Osteoblast (primary cell): ENCODE data around the gene PI3. TPM values are rescaled to one million over a fixed set of nuclear protein-coding genes. Genes with fewer than 3 reads are reported as not detected.

ENCODE experiments used
- DNase-seq: peaks from one replicate; pipeline ENCODE4 v3.0.0; 2011; ENCODE audit warnings: low spot score, mixed read lengths; ENCODE audit not compliant: insufficient read length; ENCODE audit errors: missing footprints
- H2AFZ ChIP-seq: 2 replicates; pipeline ENCODE4 v1.6.0; 2011; ENCODE audit warnings: mild to moderate bottlenecking, low read length
- H3K27ac ChIP-seq: 2 replicates; pipeline ENCODE4 v1.5.1; 2011; ENCODE audit warnings: mild to moderate bottlenecking, low read depth, low read length, moderate library complexity
- H3K27me3 ChIP-seq: 2 replicates; pipeline ENCODE4 v1.6.0; 2012; ENCODE audit warnings: mild to moderate bottlenecking, control low read depth, inconsistent platforms, low read length, moderate library complexity; ENCODE audit not compliant: insufficient read depth
- H3K36me3 ChIP-seq: 2 replicates; pipeline ENCODE4 v1.5.1; 2011; ENCODE audit warnings: mild to moderate bottlenecking, low read length, control low read depth, moderate library complexity; ENCODE audit not compliant: insufficient read depth
- H3K4me1 ChIP-seq: 2 replicates; pipeline ENCODE4 v1.5.1; 2011; ENCODE audit warnings: mild to moderate bottlenecking, low read length, control low read depth, moderate library complexity; ENCODE audit not compliant: insufficient read depth
- H3K4me2 ChIP-seq: 2 replicates; pipeline ENCODE4 v1.6.0; 2011; ENCODE audit warnings: mild to moderate bottlenecking, low read length; ENCODE audit not compliant: insufficient read depth
- H3K4me3 ChIP-seq: fragments of 200-600 bp; sonication (generic); 3 replicates; pipeline ENCODE4 v1.5.1; 2012; ENCODE audit warnings: mild to moderate bottlenecking, low read length, inconsistent platforms; ENCODE audit not compliant: insufficient read depth
- H3K79me2 ChIP-seq: 2 replicates; pipeline ENCODE4 v1.6.0; 2012; ENCODE audit warnings: mild to moderate bottlenecking, low read length, control low read depth, inconsistent platforms; ENCODE audit not compliant: insufficient read depth
- H3K9me3 ChIP-seq: 2 replicates; pipeline ENCODE4 v1.5.1; 2011; ENCODE audit warnings: low read depth, low read length, control low read depth
- H4K20me1 ChIP-seq: 2 replicates; pipeline ENCODE4 v1.6.0; 2012; ENCODE audit warnings: mild to moderate bottlenecking, low read length, control low read depth; ENCODE audit not compliant: insufficient read depth
- total RNA-seq: library from RNA; depleted of rRNA; stranded (reverse); fragments of >200 nt; gene quantifications from 2 replicates; pipeline ENCODE4 v1.2.3, GENCODE V29; 2012
- TF ChIP-seq, protein P1 (sequence below): IDR thresholded peaks from 2 replicates; pipeline ENCODE4 v1.5.1; 2011; ENCODE audit warnings: mild to moderate bottlenecking, low read depth, low read length, moderate library complexity; ENCODE audit errors: extremely low read depth

PI3 gene
- total RNA-seq, 1 donor: not detected

DNA sequence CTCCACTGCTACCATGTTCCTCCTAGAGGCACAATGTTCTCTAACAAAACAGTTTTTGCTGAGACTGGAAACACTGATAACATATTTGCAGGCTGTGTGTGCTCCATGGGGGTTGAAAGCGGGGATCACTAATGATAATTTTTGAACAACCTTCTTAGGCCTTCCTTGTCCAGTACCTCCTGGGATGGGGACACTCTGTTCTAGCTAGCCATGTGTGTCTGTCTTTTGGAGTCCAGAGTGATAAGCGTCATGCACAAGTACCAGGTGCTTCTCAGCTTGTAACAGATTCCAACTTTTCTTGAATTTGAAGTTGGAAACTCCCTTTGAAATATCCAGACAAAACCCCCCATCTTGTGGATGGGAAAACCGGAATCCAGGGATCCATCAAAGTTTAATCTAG, 15.2 kb downstream of the PI3 start:
- Histone ChIP-seq H3K79me2 (no peaks in the 10 kb centered on the region), H3K9me3 (no peaks in the 10 kb centered on the region), H3K4me2 (no peak overlapping the region), H3K4me3 (no peak overlapping the region), H3K36me3 (no peaks in the 10 kb centered on the region), H3K4me1 (no peaks in the 10 kb centered on the region), H4K20me1 (no peaks in the 10 kb centered on the region), H2AFZ (no peak overlapping the region), H3K27me3 (no peaks in the 10 kb centered on the region), H3K27ac (no peak overlapping the region)
- DNase-seq: no peak
- TF ChIP-seq, protein P1, sequence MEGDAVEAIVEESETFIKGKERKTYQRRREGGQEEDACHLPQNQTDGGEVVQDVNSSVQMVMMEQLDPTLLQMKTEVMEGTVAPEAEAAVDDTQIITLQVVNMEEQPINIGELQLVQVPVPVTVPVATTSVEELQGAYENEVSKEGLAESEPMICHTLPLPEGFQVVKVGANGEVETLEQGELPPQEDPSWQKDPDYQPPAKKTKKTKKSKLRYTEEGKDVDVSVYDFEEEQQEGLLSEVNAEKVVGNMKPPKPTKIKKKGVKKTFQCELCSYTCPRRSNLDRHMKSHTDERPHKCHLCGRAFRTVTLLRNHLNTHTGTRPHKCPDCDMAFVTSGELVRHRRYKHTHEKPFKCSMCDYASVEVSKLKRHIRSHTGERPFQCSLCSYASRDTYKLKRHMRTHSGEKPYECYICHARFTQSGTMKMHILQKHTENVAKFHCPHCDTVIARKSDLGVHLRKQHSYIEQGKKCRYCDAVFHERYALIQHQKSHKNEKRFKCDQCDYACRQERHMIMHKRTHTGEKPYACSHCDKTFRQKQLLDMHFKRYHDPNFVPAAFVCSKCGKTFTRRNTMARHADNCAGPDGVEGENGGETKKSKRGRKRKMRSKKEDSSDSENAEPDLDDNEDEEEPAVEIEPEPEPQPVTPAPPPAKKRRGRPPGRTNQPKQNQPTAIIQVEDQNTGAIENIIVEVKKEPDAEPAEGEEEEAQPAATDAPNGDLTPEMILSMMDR: no peak

DNA sequence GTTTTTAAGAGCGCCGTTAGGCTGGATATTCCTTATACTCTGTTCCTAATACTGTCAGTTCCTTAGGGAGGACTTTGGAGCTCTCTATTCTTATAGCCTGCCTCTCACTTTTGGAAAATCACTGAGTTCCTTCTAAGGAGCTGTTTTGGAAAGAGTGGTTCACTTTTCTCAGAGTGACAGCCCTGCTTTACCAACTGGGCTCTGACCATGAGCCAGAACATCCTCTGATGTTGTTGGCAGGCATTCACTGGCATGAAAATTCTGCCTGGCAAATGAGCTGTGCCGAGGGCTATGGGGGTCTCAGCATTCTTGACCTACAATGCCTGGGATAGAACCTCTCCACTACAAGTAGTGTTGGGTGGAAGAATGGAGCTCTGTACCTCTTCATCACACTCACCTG, 17.2 kb downstream of the PI3 start:
- no peaks in the 10 kb centered on the region for H3K4me1 ChIP-seq
- no peaks in the 10 kb centered on the region for H3K27me3 ChIP-seq
- no peak overlapping the region for H3K4me3 ChIP-seq
- H2AFZ ChIP-seq: no peak overlapping the region
- no peaks in the 10 kb centered on the region for H4K20me1 ChIP-seq
- no peaks in the 10 kb centered on the region for H3K79me2 ChIP-seq
- H3K36me3 ChIP-seq: no peaks in the 10 kb centered on the region
- no peak for DNase-seq
- no peak overlapping the region for H3K4me2 ChIP-seq
- TF ChIP-seq, protein P1: no peak
- no peaks in the 10 kb centered on the region for H3K9me3 ChIP-seq
- no peak overlapping the region for H3K27ac ChIP-seq

DNA sequence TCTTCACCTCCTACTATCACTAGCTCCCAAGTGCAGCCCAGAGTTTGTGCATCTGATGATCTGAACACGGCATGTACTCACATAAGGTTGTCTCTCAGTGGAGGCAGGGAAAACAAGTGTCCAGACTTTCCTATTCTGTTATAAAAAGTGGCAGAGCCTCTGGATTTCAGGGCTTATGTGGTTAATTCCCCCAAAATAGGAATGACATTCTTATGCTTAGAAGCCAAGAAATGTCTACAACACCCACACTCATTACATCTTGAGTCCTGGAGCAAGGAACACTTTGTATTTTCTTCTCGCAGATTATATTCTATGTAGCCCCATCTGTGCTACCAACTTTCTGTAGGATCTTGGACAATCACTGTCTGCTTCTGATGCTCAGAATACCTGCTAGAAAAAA, 18.6 kb downstream of the PI3 start:
- H3K4me3 ChIP-seq: no peak overlapping the region
- H3K27me3 ChIP-seq: peaks cover 5% of the 10 kb centered on the region
- no peaks in the 10 kb centered on the region for H3K79me2 ChIP-seq
- no peaks in the 10 kb centered on the region for H3K36me3 ChIP-seq
- no peak for DNase-seq
- no peak overlapping the region for H3K27ac ChIP-seq
- no peaks in the 10 kb centered on the region for H3K9me3 ChIP-seq
- no peak overlapping the region for H2AFZ ChIP-seq
- TF ChIP-seq, protein P1: no peak
- no peaks in the 10 kb centered on the region for H4K20me1 ChIP-seq
- H3K4me2 ChIP-seq: no peak overlapping the region
- H3K4me1 ChIP-seq: no peaks in the 10 kb centered on the region

DNA sequence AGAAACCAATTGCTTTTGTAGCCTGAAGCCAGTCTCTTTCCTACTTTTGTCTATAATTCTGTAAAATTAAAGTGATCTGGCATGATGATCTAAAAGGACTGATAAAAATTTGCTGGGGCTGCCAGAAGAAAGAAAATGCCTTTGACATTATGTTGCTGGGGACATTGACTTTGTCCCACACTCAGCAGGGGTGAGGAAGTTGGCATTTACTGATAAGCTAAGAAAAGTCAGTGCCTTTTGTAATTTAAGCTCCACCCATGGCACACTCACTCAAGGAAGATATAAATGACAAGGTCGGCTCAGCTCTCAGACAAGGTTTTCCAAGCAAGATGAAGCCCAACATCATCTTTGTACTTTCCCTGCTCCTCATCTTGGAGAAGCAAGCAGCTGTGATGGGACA, 32.0 kb downstream of the PI3 start, which contains the start of gene SEMG1:
SEMG1 (plus strand) TSS at position 309 of the 400 bp plus-strand sequence; CDS start at position 330, 21 bp downstream.
- Histone ChIP-seq H3K9me3 (no peaks in the 10 kb centered on the region), H3K79me2 (no peaks in the 10 kb centered on the region), H2AFZ (no peak within 1 kb of the TSS), H4K20me1 (no peaks in the 10 kb centered on the region), H3K4me2 (no peak within 1 kb of the TSS), H3K36me3 (no peaks in the 10 kb centered on the region), H3K4me1 (no peaks in the 10 kb centered on the region), H3K4me3 (no peak within 1 kb of the TSS), H3K27me3 (peaks cover 21% of the 10 kb centered on the region), H3K27ac (no peak within 1 kb of the TSS)
- no peak for DNase-seq
- TF ChIP-seq, protein P1: no peak
